GM18511 (cell line): Measurements from ENCODE around the gene KRTAP10-12.
"Not testable (repeated sequence)": the region's sequence is repeated elsewhere in the genome, so short reads cannot be mapped to it uniquely, and the experiment has no call there.

Experiments
- ATAC-seq: cut with Tn5 transposase; IDR thresholded peaks from one replicate; pipeline ENCODE4 v1.9.1; 2021; ENCODE audit warnings: mild to moderate bottlenecking, moderate library complexity; ENCODE audit not compliant: unreplicated experiment

The KRTAP10-12 gene

GRCh38 chr21:44697172-44697810, at the start of gene KRTAP10-12:
Gene KRTAP10-12, plus strand, starts transcription at chr21:44697172. Its CDS starts 30 bp downstream, at chr21:44697202.
- ATAC-seq: not testable (repeated sequence)

- ATAC-seq: no peak
Measured at GRCh38 chr21:44647222-44647552, 49.8 kb upstream of the KRTAP10-12 start.

GRCh38 chr21:44648557-44649311, 48.2 kb upstream of the KRTAP10-12 start:
- ATAC-seq: no peak

- ATAC-seq: no peak
Measured at GRCh38 chr21:44649521-44650100, 47.4 kb upstream of the KRTAP10-12 start.

GRCh38 chr21:44650265-44650972, 46.6 kb upstream of the KRTAP10-12 start:
- ATAC-seq: no peak

- no peak for ATAC-seq
Measured at GRCh38 chr21:44650973-44651675, 45.8 kb upstream of the KRTAP10-12 start.

GRCh38 chr21:44653123-44653522, 43.8 kb upstream of the KRTAP10-12 start:
- ATAC-seq: no peak

GRCh38 chr21:44653656-44654575, 43.1 kb upstream of the KRTAP10-12 start:
- no peak for ATAC-seq

GRCh38 chr21:44654576-44655175, 42.3 kb upstream of the KRTAP10-12 start, which contains the start of gene KRTAP12-4:
Gene KRTAP12-4, minus strand, starts transcription at chr21:44654659. Its CDS starts 45 bp downstream, at chr21:44654614.
- no peak for ATAC-seq

GRCh38 chr21:44656868-44657267, 40.1 kb upstream of the KRTAP10-12 start:
- no peak for ATAC-seq

- no peak for ATAC-seq
Measured at GRCh38 chr21:44657635-44658540, 39.1 kb upstream of the KRTAP10-12 start, which contains the start of gene KRTAP12-3. Gene KRTAP12-3, plus strand, starts transcription at chr21:44657932. Its CDS starts 48 bp downstream, at chr21:44657980.

GRCh38 chr21:44658541-44658910, 38.4 kb upstream of the KRTAP10-12 start:
- ATAC-seq: no peak

GRCh38 chr21:44658913-44659595, 37.9 kb upstream of the KRTAP10-12 start:
- no peak for ATAC-seq

- ATAC-seq: not testable (repeated sequence)
Measured at GRCh38 chr21:44661567-44661966, 35.4 kb upstream of the KRTAP10-12 start.

GRCh38 chr21:44664691-44665090, 32.3 kb upstream of the KRTAP10-12 start:
- ATAC-seq: no peak

GRCh38 chr21:44666401-44667320, 30.3 kb upstream of the KRTAP10-12 start, which contains the start of gene KRTAP12-2:
Gene KRTAP12-2, minus strand, starts transcription at chr21:44666927. Its CDS starts 41 bp downstream, at chr21:44666886.
- no peak for ATAC-seq
